Adrenal gland (tissue), 5 donors: ENCODE data around the gene SLCO2A1.

Experiments used
- CTCF ChIP-seq, 6 experiments: fragments of 450-650 bp in 4 of 6; fragments of 200-600 bp in 2 of 6; sonication (generic) in 1 of 6; IDR thresholded peaks; 1 replicate in 5 of 6; 2 replicates in 1 of 6; pipeline versions ENCODE4 v1.5.1 to v1.8.0; 2016 to 2021; ENCODE audit warnings: antibody characterized with exemption in 6 of 6, mild to moderate bottlenecking in 2 of 6, moderate library complexity in 1 of 6
- POLR2A ChIP-seq, 2 donors: fragments of 450-650 bp; IDR thresholded peaks; one replicate each; pipeline ENCODE4 v1.6.1; 2017; ENCODE audit warnings: antibody characterized with exemption in 2 of 2, mild to moderate bottlenecking in 2 of 2, moderate library complexity in 1 of 2
- donor health status: DM: no; HTN: no; CAD: no.

GRCh38 chr3:134059671-134060560 lies 30.2 kb upstream of the SLCO2A1 start:
- TF ChIP-seq POLR2A (IDR thresholded peaks at IDR 0.05), result no peak
- TF ChIP-seq CTCF (IDR thresholded peaks at IDR 0.05), result no peak
